GM21528 (cell line): ENCODE measurements around the gene ZC3H8.
"Not testable (repeated sequence)": the region's sequence is repeated elsewhere in the genome, so short reads cannot be mapped to it uniquely, and the experiment has no call there.

Experiments
- ATAC-seq: cut with Tn5 transposase; IDR thresholded peaks from one replicate; pipeline ENCODE4 v1.9.1; 2021; ENCODE audit warnings: mild to moderate bottlenecking, moderate library complexity; ENCODE audit not compliant: unreplicated experiment, low FRiP score

Gene ZC3H8

DNA sequence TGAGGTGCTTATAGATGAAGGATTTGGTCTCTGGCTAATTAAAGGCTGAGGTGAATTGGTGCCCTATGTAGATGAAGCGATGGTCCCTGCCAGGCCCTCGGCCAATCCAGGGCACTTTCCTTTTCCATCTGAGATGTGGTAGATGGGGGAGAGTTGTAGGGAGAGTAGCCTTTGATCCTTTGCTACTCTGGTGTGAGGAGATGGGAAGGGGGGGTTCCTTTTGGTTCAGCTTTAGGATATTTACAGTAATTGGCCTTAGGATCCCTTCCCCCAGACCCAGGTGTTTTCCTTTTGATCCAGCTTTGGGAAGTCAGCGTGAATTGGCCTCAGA lies 5.4 kb upstream of the ZC3H8 start:
- no peak for ATAC-seq

DNA sequence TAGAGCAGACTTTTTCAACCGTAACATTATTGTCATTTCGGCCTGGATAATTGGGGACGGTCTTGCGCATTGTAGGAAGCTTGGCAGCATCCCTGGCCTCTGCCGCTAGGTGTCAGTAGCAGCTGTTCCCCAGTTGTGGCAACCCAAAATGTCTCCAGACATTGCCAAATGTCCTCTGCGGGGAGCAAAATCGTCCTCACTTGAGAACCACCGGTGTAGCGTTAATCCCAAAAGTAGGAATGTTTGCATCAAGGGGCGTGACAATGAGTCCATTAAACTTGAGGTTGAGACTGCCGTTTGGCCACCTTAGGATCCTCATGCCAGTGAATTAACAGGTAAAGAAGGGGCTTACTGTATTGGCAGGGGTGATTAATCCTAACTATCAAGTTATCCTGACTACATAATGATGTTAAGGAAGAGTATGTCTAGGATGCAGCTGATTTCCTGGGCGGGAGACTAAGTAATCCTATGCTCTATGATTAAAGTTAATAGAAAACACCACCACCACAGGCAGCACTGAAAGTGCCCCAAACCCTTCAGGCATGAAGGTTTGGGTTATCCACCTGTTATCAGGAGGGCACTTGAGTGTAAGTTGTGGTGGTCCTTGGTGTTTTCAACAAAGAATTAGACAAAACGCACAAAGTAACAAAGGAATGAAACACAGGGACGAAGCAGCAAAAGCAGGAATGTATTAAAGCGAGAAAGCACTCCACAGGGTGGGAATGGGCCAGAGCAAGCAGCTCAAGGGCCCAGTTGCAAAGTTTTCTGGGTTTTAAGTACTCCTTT lies 4.9 kb upstream of the ZC3H8 start:
- ATAC-seq: no peak

DNA sequence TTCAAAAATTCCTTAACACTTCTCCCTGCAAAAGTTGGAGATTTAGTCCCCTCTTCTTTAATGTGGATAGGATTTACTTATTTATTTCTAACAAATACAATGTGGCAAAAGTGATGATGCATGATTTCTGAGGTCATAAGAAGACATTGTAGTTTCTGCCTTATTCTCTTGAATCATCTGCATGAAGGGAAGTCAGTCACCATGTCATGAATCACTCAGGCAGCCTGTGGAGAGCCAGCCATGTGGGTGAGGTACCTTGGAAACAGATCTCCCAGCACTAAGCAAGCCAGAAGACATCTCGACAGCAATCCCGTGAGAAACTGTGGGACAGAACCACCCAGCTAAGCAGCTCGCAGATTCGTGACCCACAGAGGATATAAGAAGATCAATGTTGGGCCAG lies 2.7 kb upstream of the ZC3H8 start:
- ATAC-seq: no peak

DNA sequence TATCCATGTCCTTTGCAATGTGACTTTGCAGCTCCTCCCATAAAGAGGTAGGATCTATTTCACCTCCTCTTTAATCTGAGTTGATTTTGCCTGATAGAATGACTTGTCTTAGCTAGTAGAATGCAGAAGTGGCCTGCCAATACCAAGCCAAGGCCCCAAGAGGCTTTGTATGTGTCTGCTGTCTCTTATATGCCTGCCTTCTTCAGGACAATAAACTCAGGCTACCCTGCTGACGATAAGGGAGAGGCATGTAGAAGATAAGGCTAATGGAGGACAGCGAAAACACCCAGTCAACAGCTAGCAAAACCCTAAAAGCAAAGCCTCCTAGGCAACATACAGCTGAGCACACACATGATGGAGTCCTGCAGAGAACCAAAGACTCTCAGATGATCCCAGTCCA lies 1.8 kb upstream of the ZC3H8 start:
- ATAC-seq: no peak

DNA sequence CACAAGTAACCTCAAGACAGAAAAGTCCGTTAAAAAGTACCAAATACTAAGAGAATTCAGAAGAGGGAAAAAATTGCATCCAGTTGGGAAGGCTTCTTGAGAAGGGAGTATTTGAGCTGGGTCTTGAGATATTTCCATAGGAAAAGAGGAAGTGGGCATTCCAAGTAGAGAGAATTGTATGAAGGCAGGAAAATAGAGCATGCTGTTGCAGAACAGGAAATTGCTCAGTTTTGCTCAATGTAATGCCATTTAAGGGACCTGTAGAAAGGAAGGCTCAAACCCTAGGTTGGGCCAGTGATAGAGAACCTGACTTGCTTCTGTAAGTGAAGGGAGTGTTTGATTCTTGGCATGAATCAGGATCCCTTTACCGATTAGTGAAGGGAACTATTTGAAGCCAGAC lies 1.0 kb upstream of the ZC3H8 start:
- no peak for ATAC-seq

DNA sequence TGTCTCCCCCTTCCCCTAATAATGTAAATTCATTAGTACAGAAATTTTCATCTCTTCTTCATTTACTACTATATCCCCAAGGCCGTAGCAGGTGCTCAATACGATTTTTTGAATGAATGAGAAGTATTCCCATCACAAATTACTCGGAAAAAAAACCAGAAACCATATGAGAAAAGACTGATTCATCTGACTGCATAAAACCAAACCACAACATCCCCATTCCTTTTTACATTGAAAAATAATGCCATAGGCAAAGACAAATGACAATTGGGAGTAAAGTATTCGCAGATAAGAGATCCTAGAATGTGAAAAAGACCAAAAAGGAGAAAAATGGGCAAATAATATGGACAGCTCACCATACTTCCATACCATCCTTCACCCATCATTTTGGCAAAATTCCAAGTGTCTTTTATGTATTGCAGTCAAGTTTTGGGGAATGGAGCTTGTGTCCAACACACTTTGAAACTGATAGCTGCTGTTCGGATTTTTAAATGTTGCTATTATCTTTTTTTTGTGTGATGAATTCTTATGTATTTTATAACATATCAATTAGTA lies 1.5 kb downstream of the ZC3H8 start:
- ATAC-seq: no peak

DNA sequence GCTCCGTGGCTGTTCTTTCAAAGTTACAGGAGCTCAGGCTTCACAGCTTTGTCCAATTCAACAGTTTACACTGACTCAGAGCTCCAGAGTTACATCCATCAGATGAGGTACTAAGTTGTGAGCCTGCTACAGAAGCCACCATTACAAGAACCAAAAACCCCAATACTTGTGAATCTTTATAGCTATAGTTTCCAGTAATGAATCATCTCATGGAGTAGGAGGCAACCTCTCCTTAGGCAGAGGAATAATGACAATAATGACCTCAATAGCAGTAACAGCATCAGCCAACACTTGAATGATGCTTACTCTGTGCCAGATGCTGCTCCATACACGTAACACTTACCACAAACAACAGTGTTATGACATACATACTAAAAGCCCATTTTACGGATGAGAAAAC lies 3.6 kb downstream of the ZC3H8 start:
- no peak for ATAC-seq

DNA sequence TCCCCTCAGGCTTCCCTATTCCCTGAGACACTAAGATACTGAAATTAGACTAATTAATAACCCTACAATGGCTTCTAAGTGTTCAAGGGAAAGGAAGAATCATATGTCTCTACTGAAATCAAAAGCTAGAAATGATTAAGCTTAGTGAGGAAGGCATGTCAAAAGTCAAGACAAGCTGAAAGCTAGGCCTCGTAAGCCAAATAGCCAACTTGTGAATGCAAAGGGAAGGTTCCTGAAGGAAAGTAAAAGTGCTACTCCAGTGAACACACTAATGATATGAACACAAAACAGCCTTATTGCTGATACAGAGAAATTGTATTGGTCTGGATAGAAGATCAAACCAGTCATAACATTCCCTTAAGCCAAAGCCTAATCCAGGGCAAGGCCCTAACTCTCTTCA lies 10.0 kb downstream of the ZC3H8 start:
- ATAC-seq: no peak

DNA sequence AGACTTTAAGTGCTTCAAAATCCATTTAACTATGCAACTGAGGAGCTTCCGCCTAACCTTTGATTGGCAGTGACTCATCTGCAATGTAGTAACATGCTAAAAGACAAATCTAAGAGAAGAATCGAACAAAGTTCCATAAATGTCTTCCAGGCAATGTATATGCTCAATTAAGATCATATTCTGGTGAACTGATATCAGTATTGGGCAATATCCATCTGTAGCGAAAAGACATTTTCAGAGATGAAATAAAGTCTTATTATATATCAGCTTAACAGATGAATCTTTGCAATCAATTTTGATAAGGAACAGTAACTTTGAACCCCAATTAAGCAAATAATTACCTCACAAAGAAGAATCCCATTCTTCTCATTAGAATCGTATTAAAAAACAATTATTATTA lies 11.6 kb downstream of the ZC3H8 start:
- no peak for ATAC-seq

DNA sequence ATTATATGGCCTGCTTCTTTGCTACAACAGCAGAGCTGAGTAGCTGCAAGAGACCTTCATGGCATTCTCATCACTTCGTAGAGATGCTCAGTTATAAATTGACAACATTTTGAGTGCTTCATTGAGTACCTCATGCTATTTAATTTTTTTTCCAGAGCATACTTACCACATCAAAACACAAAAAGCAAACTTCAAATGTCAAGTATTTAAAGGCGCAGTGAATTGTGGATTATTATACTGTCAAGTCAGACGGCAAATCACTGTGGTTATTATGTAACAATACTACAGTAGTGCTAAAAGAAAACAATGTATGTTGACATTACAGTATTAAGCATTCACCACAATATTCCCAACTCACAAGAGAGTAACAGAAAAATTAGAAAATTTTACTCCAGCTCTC lies 12.5 kb downstream of the ZC3H8 start:
- ATAC-seq: no peak

DNA sequence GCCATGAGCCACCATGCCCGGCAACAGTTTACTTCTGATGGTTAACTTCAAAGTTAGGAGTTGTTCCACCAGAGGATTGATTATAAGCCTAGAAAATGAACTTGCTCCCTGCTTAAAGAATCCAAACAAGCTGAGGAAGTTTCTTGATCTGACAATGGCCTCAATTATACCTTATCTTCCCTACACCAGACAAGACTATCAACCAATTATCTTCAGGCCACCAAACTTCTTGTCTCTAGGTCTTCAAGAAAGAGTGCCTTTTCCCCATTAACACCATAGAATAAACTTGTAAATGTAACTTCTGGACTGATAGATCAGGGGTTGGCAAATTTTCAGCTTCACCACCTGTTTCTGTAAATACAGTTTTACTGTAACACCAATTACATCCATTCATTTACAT lies 15.0 kb downstream of the ZC3H8 start:
- ATAC-seq: no peak

DNA sequence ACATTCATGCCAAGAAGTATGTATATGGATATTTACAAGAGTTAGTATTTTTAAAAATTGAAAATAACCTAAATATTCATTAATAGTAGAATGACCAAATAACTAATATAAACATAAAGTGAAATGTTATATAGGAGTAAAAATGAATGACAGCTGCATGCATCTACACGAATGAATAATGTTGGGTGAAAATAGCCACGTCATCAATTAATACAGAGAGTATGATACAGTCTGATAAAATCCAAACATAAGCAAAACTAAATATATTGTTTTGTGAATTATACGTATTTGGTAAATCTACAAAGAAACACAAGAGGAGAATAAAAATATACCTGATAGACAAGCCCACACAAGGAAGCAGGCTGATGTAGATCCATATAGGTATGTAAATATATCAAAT lies 24.5 kb downstream of the ZC3H8 start:
- no peak for ATAC-seq

DNA sequence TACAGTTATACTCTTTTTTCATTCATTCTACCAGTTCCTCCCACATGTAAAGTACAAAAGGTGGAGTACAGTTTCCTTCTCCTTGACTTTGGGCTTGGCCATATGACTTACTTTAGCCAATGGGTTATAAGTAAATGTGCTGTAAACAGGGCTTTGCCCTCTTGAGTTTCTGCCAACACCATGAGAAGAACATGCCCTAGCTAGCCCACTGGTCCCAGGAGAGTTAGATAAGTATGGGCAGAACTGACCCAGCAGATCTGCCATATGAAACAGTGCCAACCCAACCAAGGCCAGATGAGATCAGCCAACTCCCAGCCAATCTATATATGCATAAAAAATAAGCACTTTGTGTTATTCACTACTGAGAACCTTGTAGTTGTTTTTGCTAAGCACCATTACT lies 25.5 kb downstream of the ZC3H8 start:
- ATAC-seq: no peak

DNA sequence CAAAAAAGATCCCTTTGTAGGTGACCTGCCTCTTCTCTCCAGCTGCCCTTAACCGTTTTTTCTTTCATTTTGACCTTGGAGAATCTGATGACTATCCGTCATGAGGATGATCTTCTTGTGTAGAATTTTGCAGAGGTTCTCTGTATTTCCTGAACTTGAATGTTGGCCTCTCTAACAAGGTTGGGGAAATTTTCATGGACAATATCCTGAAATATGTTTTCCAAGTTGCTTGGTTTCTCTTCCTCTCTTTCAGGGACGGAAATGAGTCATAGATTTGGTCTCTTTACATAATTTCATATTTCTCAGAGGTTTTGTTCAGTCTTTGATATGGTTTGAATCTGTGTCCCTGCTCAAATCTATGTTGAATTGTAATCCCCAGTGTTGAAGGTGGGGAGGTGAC lies 34.0 kb downstream of the ZC3H8 start:
- ATAC-seq: no peak

DNA sequence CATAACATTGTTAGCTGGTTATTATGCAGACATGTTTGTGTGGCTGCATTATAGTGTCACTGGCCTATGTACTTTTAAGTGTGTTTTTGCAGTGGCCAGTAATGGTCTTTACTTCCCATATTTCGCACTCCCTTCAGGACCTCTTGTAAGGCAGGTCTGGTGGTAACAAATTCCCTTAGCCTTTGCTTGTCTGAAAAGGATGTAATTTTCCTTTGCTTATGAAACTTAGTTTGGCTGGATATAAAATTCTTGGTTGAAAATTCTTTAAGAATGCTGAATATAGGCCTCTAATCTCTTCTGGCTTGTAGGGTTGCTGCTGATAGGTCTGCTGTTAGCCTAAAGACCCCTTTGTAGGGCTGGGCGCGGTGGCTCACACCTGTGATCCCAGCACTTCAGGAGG lies 34.7 kb downstream of the ZC3H8 start:
- no peak for ATAC-seq

DNA sequence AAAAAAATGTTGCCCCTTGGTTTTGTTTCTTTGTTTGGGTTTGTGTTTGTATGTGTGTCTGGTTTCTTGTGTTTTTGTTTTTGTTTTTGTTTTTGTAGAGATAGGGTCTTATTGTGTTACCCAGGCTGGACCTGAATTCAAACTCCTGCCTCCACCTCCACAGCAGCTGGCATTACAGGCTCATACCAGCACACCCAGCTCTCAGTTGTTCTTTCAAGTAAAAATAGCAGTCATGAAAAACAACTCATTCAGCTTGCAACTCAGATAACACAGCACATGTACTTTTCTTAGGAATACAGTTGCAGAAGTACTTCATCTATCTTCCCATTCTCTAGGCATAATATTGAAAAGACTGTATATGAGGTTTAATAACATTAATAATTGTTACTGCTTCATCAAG lies 37.0 kb downstream of the ZC3H8 start:
- no peak for ATAC-seq

DNA sequence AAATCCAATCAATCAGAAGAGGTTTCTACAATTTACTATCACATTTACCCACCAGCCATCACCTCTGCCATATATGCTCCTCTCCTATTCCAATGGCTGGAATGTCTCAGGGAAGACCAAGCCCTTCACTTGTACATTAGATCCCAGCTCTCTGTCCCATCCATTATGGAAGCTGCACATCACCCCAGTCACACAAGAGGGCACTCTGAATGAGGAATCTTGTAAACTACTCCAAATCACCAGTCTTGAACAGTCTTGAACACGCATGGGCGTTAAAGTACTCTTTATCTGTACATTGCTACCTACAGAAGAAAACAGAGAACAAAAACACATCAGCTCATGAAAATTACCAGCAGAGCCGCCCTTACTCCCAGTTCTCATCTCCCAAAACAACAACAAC lies 38.7 kb downstream of the ZC3H8 start:
- no peak for ATAC-seq

DNA sequence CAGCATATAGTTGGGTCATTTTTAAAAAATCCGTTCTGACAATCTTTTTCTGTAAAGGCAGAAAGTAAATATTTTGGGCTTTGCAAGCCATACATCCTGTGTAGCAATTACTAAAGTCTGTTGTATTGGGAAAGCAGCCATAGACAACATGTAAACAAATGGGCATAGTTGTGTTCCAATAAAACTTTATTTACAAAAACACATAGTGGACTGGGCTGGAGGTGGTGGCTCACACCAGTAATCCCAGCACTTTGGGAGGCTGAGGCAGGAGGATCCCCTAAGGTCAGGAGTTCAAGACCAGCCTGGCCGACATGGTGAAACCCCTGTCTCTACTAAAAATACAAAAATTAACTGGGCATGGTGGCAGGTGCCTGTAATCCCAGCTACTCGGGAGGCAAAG lies 46.9 kb downstream of the ZC3H8 start:
- ATAC-seq: not testable (repeated sequence)

DNA sequence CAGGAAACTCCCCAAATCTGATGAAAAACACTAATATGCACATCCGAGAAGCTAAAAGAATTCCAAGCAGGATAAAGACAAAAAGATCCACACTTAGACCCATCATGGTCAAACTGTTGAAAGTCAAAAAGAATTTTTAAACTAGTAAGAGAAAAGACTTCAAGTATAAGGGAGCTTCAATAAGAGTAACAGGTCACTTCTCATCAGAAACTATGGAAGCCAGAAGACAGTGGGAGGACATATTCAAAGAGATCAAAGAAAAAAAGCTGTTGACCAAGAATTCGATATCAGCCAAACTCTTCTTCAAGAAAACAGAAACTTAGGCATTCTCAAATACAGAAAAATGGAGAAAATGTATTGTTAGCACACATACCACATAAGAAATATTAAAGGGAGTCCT lies 50.4 kb downstream of the ZC3H8 start:
- no peak for ATAC-seq

DNA sequence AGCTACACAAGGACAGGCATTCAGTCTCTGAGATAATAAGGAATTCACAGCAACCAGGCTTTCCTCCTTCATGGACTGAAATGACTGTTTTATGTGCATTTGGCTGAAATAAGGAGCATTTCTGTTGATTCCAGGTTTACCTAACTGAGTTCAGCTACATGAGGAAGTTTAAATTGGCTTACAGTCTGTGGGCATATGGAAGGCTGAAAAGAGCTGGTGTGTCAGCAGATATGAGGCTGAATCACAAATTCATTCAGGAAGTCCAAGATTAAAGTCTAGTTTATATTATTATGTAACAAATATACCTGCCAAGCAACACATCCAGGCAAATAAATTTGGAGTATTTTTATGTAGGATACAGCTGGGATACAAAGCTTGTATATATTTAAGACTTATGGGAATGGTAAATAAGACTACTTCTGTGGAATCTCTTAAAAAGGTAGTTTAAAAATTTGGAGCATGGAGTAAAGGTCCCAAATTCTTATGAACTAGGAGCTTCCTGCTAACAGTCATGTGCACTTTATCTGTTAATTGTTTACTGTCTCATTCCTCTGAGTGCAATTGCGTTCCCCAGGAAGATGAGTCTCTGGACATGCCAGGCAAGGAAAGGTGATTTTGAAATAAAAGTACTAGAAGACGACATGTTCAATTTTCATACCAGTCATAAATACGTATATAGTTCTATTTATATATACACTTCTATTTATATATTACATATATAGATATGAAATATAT lies 53.0 kb downstream of the ZC3H8 start:
- no peak for ATAC-seq

DNA sequence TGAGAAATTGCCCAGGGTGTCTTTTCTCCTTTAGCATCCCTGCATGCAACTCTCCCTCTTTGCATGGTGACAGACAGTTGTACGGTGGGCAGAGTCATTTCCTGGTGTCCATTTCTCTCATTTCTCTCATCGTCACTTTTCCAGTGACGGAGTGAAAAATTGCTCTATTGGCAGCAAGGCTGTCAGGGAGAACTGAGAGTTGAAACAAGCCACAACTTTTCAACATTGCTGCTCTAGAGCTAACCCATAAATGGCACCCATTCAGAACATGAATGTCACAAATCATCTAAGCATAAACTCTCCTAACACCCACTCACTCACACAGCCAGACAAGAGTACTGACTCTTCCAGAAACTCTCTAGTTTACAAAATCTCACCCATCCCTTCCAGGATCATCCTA lies 55.7 kb downstream of the ZC3H8 start:
- ATAC-seq: no peak

DNA sequence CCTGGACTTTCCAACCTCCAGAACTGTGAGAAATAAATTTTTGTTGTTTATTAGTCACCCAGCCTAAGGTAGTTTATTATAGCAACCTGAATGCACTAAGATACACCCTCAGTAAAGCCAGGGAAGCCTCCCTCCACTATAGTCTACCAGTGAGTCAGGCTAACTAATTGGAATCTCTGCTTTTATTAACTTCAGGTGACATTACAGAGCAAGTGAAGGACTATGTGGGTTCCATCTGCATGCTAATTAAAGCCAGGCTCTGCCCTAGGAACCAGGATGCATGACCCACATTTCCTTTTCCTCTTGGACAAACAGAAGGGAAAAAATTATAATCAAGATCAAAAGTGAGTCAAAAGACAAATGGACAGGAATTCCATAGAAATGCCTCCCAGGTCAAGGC lies 56.1 kb downstream of the ZC3H8 start:
- ATAC-seq: no peak
